Right ventricle myocardium superior (tissue), 1 donor: ENCODE results near the gene DEPDC5. TPM values are rescaled to one million over a fixed set of nuclear protein-coding genes. Genes with fewer than 3 reads are reported as not detected.

Experiments
- ATAC-seq: fragments of 200-7000 bp; cut with Tn5 transposase; one replicate; pipeline ENCODE4 v1.9.1; 2020; ENCODE audit warnings: mild to moderate bottlenecking; ENCODE audit not compliant: poor library complexity
- DNase-seq: peaks from one replicate; pipeline ENCODE4 v3.0.0-alpha.2; 2020
- intact Hi-C: fragments of 100-400 bp; cut with DNase I; formaldehyde crosslinking; loops from one replicate; pipeline ENCODE4 v1.11.2; 2022
- total RNA-seq: library from RNA; stranded (reverse); fragmentation: NEBNext Ultra II Directional; extraction: Animal tissue kit (Norgen Biotek cat#: 25700); gene quantifications from one replicate; pipeline ENCODE4 v1.2.1, GENCODE V29; 2021
- donor health status: DM: no; HTN: yes; CAD: no; lungs with severe emphysema.

DEPDC5 gene
- total RNA-seq, 1 donor from 2014 or later, result 10.8 TPM

- no peak for DNase-seq
- ATAC-seq, result no peak
- intact Hi-C loops, result loop anchor here (10.0 kb wide), 1 partner anchor 57 kb away; no protein-coding TSS in a partner anchor
These were observed 147.7 kb downstream of the DEPDC5 start for GRCh38 chr22:31901388-31902137.

GRCh38 chr22:31904651-31905050 lies 150.8 kb downstream of the DEPDC5 start:
- ATAC-seq, result no peak

GRCh38 chr22:31905356-31905755 lies 151.5 kb downstream of the DEPDC5 start:
- ATAC-seq (no peak), DNase-seq (no peak)
- intact Hi-C loops, result loop anchor here (10.0 kb wide), 1 partner anchor 61 kb away; no protein-coding TSS in a partner anchor

More at GRCh38 chr22:31904651-31905050, 150.8 kb downstream of the DEPDC5 start:
- no peak for DNase-seq
- intact Hi-C loops, result loop anchor here (10.0 kb wide), 1 partner anchor 60 kb away; no protein-coding TSS in a partner anchor

- intact Hi-C loops, result loop anchor here (10.0 kb wide), 1 partner anchor 61 kb away; no protein-coding TSS in a partner anchor
- no peak for ATAC-seq
- DNase-seq, result no peak
These were observed 152.3 kb downstream of the DEPDC5 start for GRCh38 chr22:31906086-31906485.

- intact Hi-C loops, result loop anchor here (10.0 kb wide), 1 partner anchor 62 kb away; no protein-coding TSS in a partner anchor
- no peak for ATAC-seq
- DNase-seq, result no peak
These were observed 152.8 kb downstream of the DEPDC5 start for GRCh38 chr22:31906569-31906968.

- no peak for DNase-seq
- intact Hi-C loops, result loop anchor here (10.0 kb wide), 1 partner anchor 65 kb away; no protein-coding TSS in a partner anchor
- ATAC-seq, result no peak
These were observed 156.2 kb downstream of the DEPDC5 start for GRCh38 chr22:31909977-31910376.

GRCh38 chr22:31911565-31912406 lies 158.0 kb downstream of the DEPDC5 start:
- intact Hi-C loops, result no loop called here
- no peak for ATAC-seq
- DNase-seq, result no peak

- intact Hi-C loops, result no loop called here
- DNase-seq (no peak), ATAC-seq (no peak)
These were observed 158.6 kb downstream of the DEPDC5 start for GRCh38 chr22:31912407-31912743.

- no peak for DNase-seq
- intact Hi-C loops, result no loop called here
- no peak for ATAC-seq
These were observed 161.8 kb downstream of the DEPDC5 start for GRCh38 chr22:31915586-31915985.

- ATAC-seq (peak; percentile 41), DNase-seq (peak; percentile 40)
- intact Hi-C loops, result no loop called here
These were observed 163.6 kb downstream of the DEPDC5 start for GRCh38 chr22:31917227-31917921.

GRCh38 chr22:31919730-31920129 lies 165.9 kb downstream of the DEPDC5 start:
- no peak for ATAC-seq
- intact Hi-C loops, result no loop called here
- no peak for DNase-seq

- ATAC-seq (no peak), DNase-seq (no peak)
- intact Hi-C loops, result no loop called here
These were observed 166.5 kb downstream of the DEPDC5 start for GRCh38 chr22:31920306-31920705.

GRCh38 chr22:31921106-31921505 lies 167.3 kb downstream of the DEPDC5 start:
- intact Hi-C loops, result no loop called here
- ATAC-seq (no peak), DNase-seq (no peak)

- intact Hi-C loops, result no loop called here
- ATAC-seq (no peak), DNase-seq (no peak)
These were observed 168.7 kb downstream of the DEPDC5 start for GRCh38 chr22:31922534-31922933.

GRCh38 chr22:31923136-31923535 lies 169.3 kb downstream of the DEPDC5 start:
- peak; percentile 58 for ATAC-seq
- peak; percentile 56 for DNase-seq
- intact Hi-C loops, result no loop called here

GRCh38 chr22:31923747-31924146 lies 169.9 kb downstream of the DEPDC5 start:
- DNase-seq (no peak), ATAC-seq (no peak)
- intact Hi-C loops, result no loop called here

- ATAC-seq, result no peak
- intact Hi-C loops, result no loop called here
- no peak for DNase-seq
These were observed 171.2 kb downstream of the DEPDC5 start for GRCh38 chr22:31925056-31925455.

- ATAC-seq (no peak), DNase-seq (no peak)
- intact Hi-C loops, result no loop called here
These were observed 172.2 kb downstream of the DEPDC5 start for GRCh38 chr22:31926024-31926423.

GRCh38 chr22:31926969-31927368 lies 173.2 kb downstream of the DEPDC5 start:
- no peak for ATAC-seq
- no peak for DNase-seq
- intact Hi-C loops, result no loop called here
